ENCODE measurements around the gene SLC6A6.
A peak's percentile ranks its signal among the peaks of the same experiment; 100 is the strongest.

SLC6A6 gene

DNA sequence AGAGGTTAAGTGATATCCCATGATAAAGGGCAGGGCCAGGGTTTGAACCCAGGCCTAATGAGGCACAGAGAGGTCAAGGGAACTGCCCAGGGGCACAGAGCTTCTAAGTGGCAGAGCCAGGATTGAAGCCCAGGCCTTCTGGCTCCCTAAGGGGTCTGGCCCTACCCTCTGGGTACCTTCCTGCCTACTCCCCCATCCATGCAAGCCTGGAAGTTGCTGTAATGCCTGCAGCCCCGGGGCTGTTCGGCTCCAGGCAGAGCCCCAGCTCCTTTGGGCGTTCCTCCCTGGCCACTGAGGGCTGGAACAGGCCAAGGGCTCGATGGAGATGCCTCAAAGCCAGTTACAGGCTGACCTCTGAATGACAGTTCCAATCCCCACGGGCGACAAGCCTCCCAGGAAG lies 133.2 kb downstream of the SLC6A6 start:
- H3K4me1 Mint-ChIP-seq (ENCODE audit: low read depth in 2 of 2), result no peaks in the 10 kb centered on the region
- no peak for ATAC-seq (replicated peaks)
- no peak overlapping the region for H3K4me3 Mint-ChIP-seq
- no peaks in the 10 kb centered on the region for H3K9me3 Mint-ChIP-seq
- peaks cover 28 to 31% of the 10 kb centered on the region in 2 donors for H3K27me3 Mint-ChIP-seq
- H3K36me3 Mint-ChIP-seq (ENCODE audit: insufficient read depth), result no peaks in the 10 kb centered on the region
- DNase-seq, result no peak
- peak overlapping the region in 1 of 2 donors; percentile 5 for H3K27ac Mint-ChIP-seq

DNA sequence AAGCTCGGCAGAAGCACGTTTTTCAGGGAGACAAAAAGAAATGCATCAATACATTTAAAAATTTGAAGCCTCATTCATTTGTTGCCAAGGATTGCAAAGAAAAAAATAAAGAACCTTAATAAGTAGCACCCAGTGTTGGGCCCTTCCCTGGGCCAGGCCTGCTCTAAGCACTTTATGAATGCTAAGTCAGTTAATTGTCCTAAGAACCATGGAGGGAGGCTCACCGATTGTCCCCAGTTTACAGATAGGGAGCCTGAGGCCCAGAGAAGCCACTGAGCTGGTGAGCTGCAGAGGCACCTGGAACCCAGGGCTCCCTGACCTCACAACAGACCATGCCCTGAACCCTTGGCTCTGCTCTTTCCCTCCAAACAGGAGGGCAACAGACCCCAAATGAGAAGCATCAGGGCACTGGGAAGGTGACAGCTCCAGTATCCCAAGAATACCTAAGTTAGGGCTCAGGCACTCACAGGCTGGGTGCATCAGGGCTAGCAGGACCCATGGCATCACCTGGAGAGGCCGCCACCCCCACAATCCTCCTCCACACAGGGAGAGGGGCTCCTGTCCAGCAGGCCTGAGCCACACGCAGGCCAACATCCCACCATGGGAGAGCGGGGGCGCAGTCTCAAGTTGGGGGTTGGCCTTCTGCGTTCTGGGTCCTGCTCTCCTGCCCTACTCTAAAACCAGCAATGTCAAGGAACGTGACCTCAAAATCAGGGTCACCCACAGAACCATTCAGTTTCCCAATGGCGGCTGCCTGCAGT lies 133.8 kb downstream of the SLC6A6 start:
- ATAC-seq (replicated peaks) (no peak), DNase-seq (no peak)
- Mint-ChIP-seq H3K27ac (peak overlapping the region in 1 of 2 donors; percentile 5), H3K9me3 (no peaks in the 10 kb centered on the region), H3K27me3 (peaks cover 22 to 27% of the 10 kb centered on the region in 2 donors), H3K4me1 (ENCODE audit: low read depth in 2 of 2) (no peaks in the 10 kb centered on the region), H3K36me3 (ENCODE audit: insufficient read depth) (no peaks in the 10 kb centered on the region), H3K4me3 (no peak overlapping the region)

- DNase-seq (no peak), ATAC-seq (replicated peaks) (no peak)
- H3K9me3 Mint-ChIP-seq, result no peaks in the 10 kb centered on the region
- H3K36me3 Mint-ChIP-seq (ENCODE audit: insufficient read depth), result no peaks in the 10 kb centered on the region
- no peak overlapping the region for H3K27ac Mint-ChIP-seq
- no peaks in the 10 kb centered on the region for H3K4me1 Mint-ChIP-seq (ENCODE audit: low read depth in 2 of 2)
- H3K27me3 Mint-ChIP-seq, result peaks cover 14 to 27% of the 10 kb centered on the region in 2 donors
- H3K4me3 Mint-ChIP-seq, result no peak overlapping the region
Observed at GRCh38 chr3:14536837-14537589, 134.6 kb downstream of the SLC6A6 start.

DNA sequence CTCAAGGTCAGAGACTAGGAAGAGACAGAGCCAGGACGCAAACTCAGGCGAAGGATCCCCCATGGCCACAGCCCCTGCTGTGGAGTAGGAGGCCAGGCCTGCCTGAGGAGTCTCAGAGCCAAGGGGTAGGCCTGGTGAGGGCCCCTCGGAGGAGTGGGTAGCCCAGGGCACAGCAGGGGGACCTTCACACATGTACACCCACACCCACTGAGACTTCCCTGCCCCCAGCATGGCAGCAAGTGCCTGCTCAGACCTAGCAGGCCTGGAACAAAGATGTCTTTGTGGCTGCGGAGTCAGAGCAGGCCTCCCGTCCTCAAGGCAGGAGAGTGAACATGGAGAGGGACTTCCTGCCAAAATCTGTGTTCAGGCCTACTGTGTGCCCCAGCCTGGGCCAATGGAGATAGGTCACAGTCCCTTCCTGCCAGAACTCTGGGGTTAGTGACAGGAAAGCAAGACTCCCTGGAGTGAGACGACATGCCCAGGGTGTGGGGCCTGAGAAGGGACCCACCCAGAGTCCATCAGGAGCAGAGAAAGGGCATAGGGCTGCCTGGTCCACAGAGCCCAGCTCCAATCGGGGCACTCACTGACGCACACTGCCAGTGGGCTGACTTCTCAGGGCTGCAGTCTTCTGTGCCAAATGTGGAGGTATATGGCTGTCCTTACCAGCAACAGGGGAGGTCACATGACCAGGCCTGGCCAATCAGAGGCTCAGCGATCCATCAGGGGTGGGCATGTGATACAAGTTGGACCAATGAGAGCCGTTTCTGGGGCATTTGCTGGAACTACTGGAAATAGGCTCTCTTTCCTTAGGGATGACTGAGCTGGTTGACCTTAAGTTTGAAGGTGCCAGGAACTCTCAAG lies 135.4 kb downstream of the SLC6A6 start:
- Mint-ChIP-seq H3K4me3 (no peak overlapping the region), H3K4me1 (ENCODE audit: low read depth in 2 of 2) (no peaks in the 10 kb centered on the region), H3K27ac (no peak overlapping the region), H3K36me3 (ENCODE audit: insufficient read depth) (no peaks in the 10 kb centered on the region), H3K27me3 (peaks cover 12 to 27% of the 10 kb centered on the region in 2 donors), H3K9me3 (no peaks in the 10 kb centered on the region)
- no peak for DNase-seq
- ATAC-seq (replicated peaks), result no peak

DNA sequence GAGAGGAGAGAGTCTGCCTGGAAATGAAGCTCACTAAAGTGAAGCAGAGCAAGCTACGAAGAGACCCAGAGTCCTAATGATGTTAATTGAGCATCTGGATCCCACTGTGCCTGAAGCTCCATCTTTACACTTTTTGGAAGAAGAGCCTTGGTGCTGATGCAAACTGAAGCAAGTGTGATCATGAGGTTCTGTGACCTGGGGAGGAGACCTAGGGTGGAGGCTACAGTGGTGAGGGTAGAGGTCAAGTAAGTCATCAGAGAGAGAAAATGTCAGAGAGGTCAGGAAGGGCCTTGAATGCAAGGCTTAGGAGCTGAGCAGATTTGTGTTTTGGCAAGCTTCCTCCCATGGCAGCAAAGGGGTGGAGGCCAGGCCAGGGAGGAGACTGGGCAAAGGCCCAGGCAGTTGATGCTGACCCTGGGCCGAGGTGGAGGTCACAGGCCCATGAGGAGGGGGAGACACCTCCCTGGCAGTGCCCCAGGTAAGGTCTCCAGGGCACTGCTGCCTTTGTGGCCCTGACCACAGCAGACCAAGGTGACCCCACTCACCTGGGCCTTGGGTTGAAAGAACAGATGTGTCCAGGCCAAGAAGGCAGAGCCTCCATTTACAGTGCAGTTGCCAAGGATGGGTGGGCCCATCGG lies 136.2 kb downstream of the SLC6A6 start:
- H3K9me3 Mint-ChIP-seq, result no peaks in the 10 kb centered on the region
- peaks cover 5 to 27% of the 10 kb centered on the region in 2 donors for H3K27me3 Mint-ChIP-seq
- no peak overlapping the region for H3K4me3 Mint-ChIP-seq
- no peak overlapping the region for H3K27ac Mint-ChIP-seq
- ATAC-seq (replicated peaks) (no peak), DNase-seq (no peak)
- H3K4me1 Mint-ChIP-seq (ENCODE audit: low read depth in 2 of 2), result no peaks in the 10 kb centered on the region
- peaks cover 4% of the 10 kb centered on the region for H3K36me3 Mint-ChIP-seq (ENCODE audit: insufficient read depth)
